A549 (cell line): ENCODE measurements around the gene CLDN18. TPM values are rescaled to one million over a fixed set of nuclear protein-coding genes. Genes with fewer than 3 reads are reported as not detected.

Source experiments
- ATAC-seq, 2 experiments: fragments of 200-7000 bp in 1 of 2; fragments of >200 bp in 1 of 2; cut with Nextera tagmentation in 1 of 2; cut with Tn5 transposase in 1 of 2; 3 replicates each; pipeline versions ENCODE4 v1.8.0 to v1.9.1; 2018 to 2020; ENCODE audit warnings: mild to moderate bottlenecking in 1 of 2, moderate library complexity in 1 of 2
- CTCF ChIA-PET: fragments of 300-600 bp; sonication (Branson Sonifier 250); formaldehyde crosslinking; extraction: SDS; loops from one replicate; lab custom pipeline; 2021; ENCODE audit warnings: antibody characterized with exemption, inconsistent platforms; lab: Yijun Ruan, JAX
- POLR2A ChIA-PET: fragments of 350-600 bp; formaldehyde crosslinking; extraction: SDS; loops from one replicate; lab custom pipeline; 2021; ENCODE audit warnings: antibody characterized with exemption, inconsistent platforms; lab: Yijun Ruan, JAX
- DNase-seq, 2 experiments: peaks; one replicate each; pipeline versions ENCODE4 v3.0.0 to v3.0.0-alpha.2; 2011 to 2016; ENCODE audit warnings: low read depth in 1 of 2, low spot score in 1 of 2
- FAIRE-seq: peaks from 2 replicates; lab custom pipeline; 2011; peaks lifted over from hg19 to GRCh38; lab: Jason Lieb, UNC
- H3K27ac ChIP-seq, 2 experiments: fragments of >200 bp; sonication (Bioruptor Twin); formaldehyde crosslinking; 3 replicates each; pipeline ENCODE4 v1.5.1; 2016 to 2017
- H3K4me1 ChIP-seq: fragments of >200 bp; sonication (Bioruptor Twin); formaldehyde crosslinking; 3 replicates; pipeline ENCODE4 v1.6.1; 2016
- H3K4me2 ChIP-seq: fragments of >200 bp; sonication (Bioruptor Twin); formaldehyde crosslinking; 3 replicates; pipeline ENCODE4 v1.6.1; 2016
- H3K4me3 ChIP-seq: fragments of >200 bp; sonication (Bioruptor Twin); formaldehyde crosslinking; 3 replicates; pipeline ENCODE4 v1.5.1; 2016
- H3K9me3 ChIP-seq: fragments of >200 bp; sonication (Bioruptor Twin); formaldehyde crosslinking; 3 replicates; pipeline ENCODE4 v1.6.1; 2016
- CBX8 ChIP-seq: fragments of 200-600 bp; sonication (generic); IDR thresholded peaks from 2 replicates; pipeline ENCODE4 v1.6.1; 2016
- CEBPB ChIP-seq, 2 experiments: fragments of >200 bp in 1 of 2; sonication (Bioruptor Twin) in 1 of 2; formaldehyde crosslinking in 1 of 2; IDR thresholded peaks; 2 replicates each; pipeline ENCODE4 v1.6.1; 2012 to 2016
- FOSB ChIP-seq: fragments of 250-450 bp; sonication (Bioruptor Pico); IDR thresholded peaks from 2 replicates; pipeline ENCODE4 v1.5.0; 2020; ENCODE audit warnings: mild to moderate bottlenecking, moderate library complexity
- HOXB5 ChIP-seq: fragments of 250-450 bp; sonication (Bioruptor Pico); IDR thresholded peaks from 2 replicates; pipeline ENCODE4 v1.5.0; 2020; ENCODE audit warnings: mild to moderate bottlenecking, moderate library complexity
- KDM1A ChIP-seq: fragments of 200-600 bp; sonication (generic); IDR thresholded peaks from 2 replicates; pipeline ENCODE4 v1.6.1; 2016; ENCODE audit warnings: low read depth, mild to moderate bottlenecking
- PHF8 ChIP-seq: fragments of 200-600 bp; sonication (generic); IDR thresholded peaks from 2 replicates; pipeline ENCODE4 v1.6.1; 2016; ENCODE audit warnings: low read depth, mild to moderate bottlenecking, antibody characterized with exemption, moderate library complexity, borderline replicate concordance
- RARB ChIP-seq: fragments of 250-450 bp; sonication (Bioruptor Pico); IDR thresholded peaks from 2 replicates; pipeline ENCODE4 v1.8.0; 2021; ENCODE audit warnings: mild to moderate bottlenecking, moderate library complexity
- TFCP2L1 ChIP-seq: fragments of 250-450 bp; sonication (Bioruptor Pico); IDR thresholded peaks from 2 replicates; pipeline ENCODE4 v1.5.0; 2021; ENCODE audit warnings: mild to moderate bottlenecking
- TP53 ChIP-seq: fragments of 250-450 bp; sonication (Bioruptor Pico); IDR thresholded peaks from 2 replicates; pipeline ENCODE4 v1.5.0; 2021; ENCODE audit warnings: mild to moderate bottlenecking, moderate library complexity
- ZC3H11A ChIP-seq: fragments of 450-650 bp; IDR thresholded peaks from 2 replicates; pipeline ENCODE4 v1.6.1; 2014; ENCODE audit warnings: antibody characterized with exemption, mild to moderate bottlenecking
- WGBS: methylation state at CpG from one replicate; pipeline ENCODE4 v1.1.6; 2017; ENCODE audit errors: missing lambda C conversion rate; 5-methylcytosine and 5-hydroxymethylcytosine counted together
- polyA plus RNA-seq, 4 experiments: library from polyadenylated mRNA; depleted of rRNA in 3 of 4; stranded (reverse); fragments of >200 nt; fragmentation: RNase III in 1 of 4; extraction: RNeasy Plus Mini Kit Qiagen cat#74134 plus additional on column Dnase treatment in 1 of 4; gene quantifications; 2 replicates in 3 of 4; 3 replicates in 1 of 4; pipeline ENCODE4 v1.2.3, GENCODE V29; 2011 to 2017
- TF ChIP-seq, protein P1 (sequence below): fragments of 250-450 bp; sonication (Bioruptor Pico); IDR thresholded peaks from 2 replicates; pipeline ENCODE4 v1.5.0; 2021; ENCODE audit warnings: mild to moderate bottlenecking, moderate library complexity, borderline replicate concordance
- TF ChIP-seq, protein P2 (sequence below): fragments of 200-600 bp; sonication (generic); IDR thresholded peaks from 2 replicates; pipeline ENCODE4 v1.6.1; 2016; ENCODE audit warnings: antibody characterized with exemption, mild to moderate bottlenecking, moderate library complexity
- TF ChIP-seq, protein P3 (sequence below): fragments of 250-450 bp; sonication (Bioruptor Pico); IDR thresholded peaks from 2 replicates; pipeline ENCODE4 v1.5.0; 2020; ENCODE audit warnings: low read depth, mild to moderate bottlenecking, moderate library complexity
- TF ChIP-seq, protein P4 (sequence below): fragments of >200 bp; sonication (Bioruptor Twin); formaldehyde crosslinking; IDR thresholded peaks from 2 replicates; pipeline ENCODE4 v1.6.1; 2016

Gene CLDN18
- polyA plus RNA-seq, 2 of the 4 experiments (the other 2 are of a cell fraction): not detected

DNA sequence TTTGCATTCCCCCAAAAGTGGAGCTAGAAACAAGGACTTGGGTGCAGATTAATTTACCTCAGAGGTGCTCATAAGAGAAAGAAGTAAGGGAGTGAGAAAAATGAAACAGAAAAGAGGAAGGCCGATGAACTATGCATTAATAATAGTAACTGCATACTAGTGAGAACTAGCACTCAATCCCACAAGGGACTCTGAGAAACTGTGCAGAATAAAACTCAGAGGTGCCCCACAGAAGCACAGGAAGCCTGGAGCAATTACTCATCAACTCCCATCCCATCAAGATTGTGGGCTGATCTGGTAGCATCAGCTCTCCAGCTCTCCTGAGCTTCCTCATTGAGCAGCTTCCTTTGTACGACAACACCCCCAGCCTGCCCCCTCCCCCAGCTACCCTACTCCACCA lies 50.8 kb downstream of the CLDN18 start:
- H3K4me2 ChIP-seq: no peak overlapping the region
- TF ChIP-seq, protein P1, sequence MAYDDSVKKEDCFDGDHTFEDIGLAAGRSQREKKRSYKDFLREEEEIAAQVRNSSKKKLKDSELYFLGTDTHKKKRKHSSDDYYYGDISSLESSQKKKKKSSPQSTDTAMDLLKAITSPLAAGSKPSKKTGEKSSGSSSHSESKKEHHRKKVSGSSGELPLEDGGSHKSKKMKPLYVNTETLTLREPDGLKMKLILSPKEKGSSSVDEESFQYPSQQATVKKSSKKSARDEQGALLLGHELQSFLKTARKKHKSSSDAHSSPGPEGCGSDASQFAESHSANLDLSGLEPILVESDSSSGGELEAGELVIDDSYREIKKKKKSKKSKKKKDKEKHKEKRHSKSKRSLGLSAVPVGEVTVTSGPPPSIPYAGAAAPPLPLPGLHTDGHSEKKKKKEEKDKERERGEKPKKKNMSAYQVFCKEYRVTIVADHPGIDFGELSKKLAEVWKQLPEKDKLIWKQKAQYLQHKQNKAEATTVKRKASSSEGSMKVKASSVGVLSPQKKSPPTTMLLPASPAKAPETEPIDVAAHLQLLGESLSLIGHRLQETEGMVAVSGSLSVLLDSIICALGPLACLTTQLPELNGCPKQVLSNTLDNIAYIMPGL: no peak
- TF ChIP-seq CBX8: no peak
- H3K9me3 ChIP-seq: no peaks in the 10 kb centered on the region
- H3K4me3 ChIP-seq: no peak overlapping the region
- POLR2A ChIA-PET: no interaction called here
- WGBS: 100% methylated on average over 1 of the region's 2 CpGs
- no peak for DNase-seq
- ATAC-seq: no peak
- CTCF ChIA-PET: interaction anchor here (0.8 to 2.8 kb wide), 4 partner anchors 9 to 59 kb away, joined by 3 to 15 read pairs (median 4); no protein-coding TSS in a partner anchor
- H3K4me1 ChIP-seq: no peaks in the 10 kb centered on the region
- FAIRE-seq: no peak
- no peak overlapping the region for H3K27ac ChIP-seq

- H3K4me1 ChIP-seq: no peaks in the 10 kb centered on the region
- DNase-seq (no peak), FAIRE-seq (no peak), ATAC-seq (no peak)
- no peak for TF ChIP-seq CEBPB (IDR thresholded peaks at IDR 0.05)
- TF ChIP-seq HOXB5 (CRISPR knock-in tag): no peak
- no peak for TF ChIP-seq RARB
- TF ChIP-seq, protein P2, sequence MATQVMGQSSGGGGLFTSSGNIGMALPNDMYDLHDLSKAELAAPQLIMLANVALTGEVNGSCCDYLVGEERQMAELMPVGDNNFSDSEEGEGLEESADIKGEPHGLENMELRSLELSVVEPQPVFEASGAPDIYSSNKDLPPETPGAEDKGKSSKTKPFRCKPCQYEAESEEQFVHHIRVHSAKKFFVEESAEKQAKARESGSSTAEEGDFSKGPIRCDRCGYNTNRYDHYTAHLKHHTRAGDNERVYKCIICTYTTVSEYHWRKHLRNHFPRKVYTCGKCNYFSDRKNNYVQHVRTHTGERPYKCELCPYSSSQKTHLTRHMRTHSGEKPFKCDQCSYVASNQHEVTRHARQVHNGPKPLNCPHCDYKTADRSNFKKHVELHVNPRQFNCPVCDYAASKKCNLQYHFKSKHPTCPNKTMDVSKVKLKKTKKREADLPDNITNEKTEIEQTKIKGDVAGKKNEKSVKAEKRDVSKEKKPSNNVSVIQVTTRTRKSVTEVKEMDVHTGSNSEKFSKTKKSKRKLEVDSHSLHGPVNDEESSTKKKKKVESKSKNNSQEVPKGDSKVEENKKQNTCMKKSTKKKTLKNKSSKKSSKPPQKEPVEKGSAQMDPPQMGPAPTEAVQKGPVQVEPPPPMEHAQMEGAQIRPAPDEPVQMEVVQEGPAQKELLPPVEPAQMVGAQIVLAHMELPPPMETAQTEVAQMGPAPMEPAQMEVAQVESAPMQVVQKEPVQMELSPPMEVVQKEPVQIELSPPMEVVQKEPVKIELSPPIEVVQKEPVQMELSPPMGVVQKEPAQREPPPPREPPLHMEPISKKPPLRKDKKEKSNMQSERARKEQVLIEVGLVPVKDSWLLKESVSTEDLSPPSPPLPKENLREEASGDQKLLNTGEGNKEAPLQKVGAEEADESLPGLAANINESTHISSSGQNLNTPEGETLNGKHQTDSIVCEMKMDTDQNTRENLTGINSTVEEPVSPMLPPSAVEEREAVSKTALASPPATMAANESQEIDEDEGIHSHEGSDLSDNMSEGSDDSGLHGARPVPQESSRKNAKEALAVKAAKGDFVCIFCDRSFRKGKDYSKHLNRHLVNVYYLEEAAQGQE: no peak
- TF ChIP-seq TFCP2L1 (CRISPR knock-in tag): no peak
- TF ChIP-seq CBX8: no peak
- no peak for TF ChIP-seq TP53 (CRISPR knock-in tag)
- no peak for TF ChIP-seq ZC3H11A
- no peak for TF ChIP-seq KDM1A
- TF ChIP-seq FOSB (CRISPR knock-in tag): no peak
- TF ChIP-seq, protein P3, sequence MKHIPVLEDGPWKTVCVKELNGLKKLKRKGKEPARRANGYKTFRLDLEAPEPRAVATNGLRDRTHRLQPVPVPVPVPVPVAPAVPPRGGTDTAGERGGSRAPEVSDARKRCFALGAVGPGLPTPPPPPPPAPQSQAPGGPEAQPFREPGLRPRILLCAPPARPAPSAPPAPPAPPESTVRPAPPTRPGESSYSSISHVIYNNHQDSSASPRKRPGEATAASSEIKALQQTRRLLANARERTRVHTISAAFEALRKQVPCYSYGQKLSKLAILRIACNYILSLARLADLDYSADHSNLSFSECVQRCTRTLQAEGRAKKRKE (CRISPR knock-in tag): no peak
- TF ChIP-seq, protein P1: no peak
- TF ChIP-seq, protein P4, sequence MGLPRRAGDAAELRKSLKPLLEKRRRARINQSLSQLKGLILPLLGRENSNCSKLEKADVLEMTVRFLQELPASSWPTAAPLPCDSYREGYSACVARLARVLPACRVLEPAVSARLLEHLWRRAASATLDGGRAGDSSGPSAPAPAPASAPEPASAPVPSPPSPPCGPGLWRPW: no peak
- no peak for TF ChIP-seq PHF8
- ChIA-PET CTCF (interaction anchor here (0.8 to 13.1 kb wide), 4 partner anchors 10 to 58 kb away, joined by 4 to 224 read pairs (median 10); partner anchors contain the start of gene DZIP1L), POLR2A (interaction anchor here (0.5 kb wide), 1 partner anchor 12 kb away, joined by 6 read pairs; no protein-coding TSS in a partner anchor)
- no peak overlapping the region for H3K4me2 ChIP-seq
- H3K27ac ChIP-seq: no peak overlapping the region
- WGBS: 95% methylated on average over 2 of the region's 2 CpGs
- no peak overlapping the region for H3K4me3 ChIP-seq
- no peaks in the 10 kb centered on the region for H3K9me3 ChIP-seq
Observed at GRCh38 chr3:138062037-138062436, 52.1 kb downstream of the CLDN18 start.
